ENCODE measurements around the gene HOXA11.
A peak's percentile ranks its signal among the peaks of the same experiment; 100 is the strongest.

HOXA11 gene

GRCh38 chr7:27185013-27185853, at the start of gene HOXA11:
HOXA11 (minus strand) TSS chr7:27185232; CDS start chr7:27185144, 88 bp downstream.
- no peak for DNase-seq (ENCODE audit: low read depth)

- no peak for DNase-seq (ENCODE audit: low read depth)
Measured at GRCh38 chr7:27229448-27229847, 44.4 kb upstream of the HOXA11 start.

GRCh38 chr7:27224983-27225934, 40.2 kb upstream of the HOXA11 start:
- no peak for DNase-seq (ENCODE audit: low read depth)

GRCh38 chr7:27223941-27224575, 39.0 kb upstream of the HOXA11 start:
- no peak for DNase-seq (ENCODE audit: low read depth)

- DNase-seq (ENCODE audit: low read depth): no peak
Measured at GRCh38 chr7:27221201-27221797, 36.3 kb upstream of the HOXA11 start.

GRCh38 chr7:27220440-27220955, 35.5 kb upstream of the HOXA11 start:
- no peak for DNase-seq (ENCODE audit: low read depth)

- DNase-seq (ENCODE audit: low read depth): no peak
Measured at GRCh38 chr7:27219821-27220220, 34.8 kb upstream of the HOXA11 start.

GRCh38 chr7:27217951-27218350, 32.9 kb upstream of the HOXA11 start:
- no peak for DNase-seq (ENCODE audit: low read depth)

- DNase-seq (ENCODE audit: low read depth): no peak
Measured at GRCh38 chr7:27215356-27215755, 30.3 kb upstream of the HOXA11 start.

- no peak for DNase-seq (ENCODE audit: low read depth)
Measured at GRCh38 chr7:27214239-27214950, 29.4 kb upstream of the HOXA11 start.

GRCh38 chr7:27213433-27214238, 28.6 kb upstream of the HOXA11 start:
- no peak for DNase-seq (ENCODE audit: low read depth)

GRCh38 chr7:27212497-27213432, 27.7 kb upstream of the HOXA11 start:
- no peak for DNase-seq (ENCODE audit: low read depth)

- no peak for DNase-seq (ENCODE audit: low read depth)
Measured at GRCh38 chr7:27211764-27212204, 26.8 kb upstream of the HOXA11 start.

GRCh38 chr7:27211084-27211446, 26.0 kb upstream of the HOXA11 start:
- DNase-seq (ENCODE audit: low read depth): no peak

- peak; percentile 5 for DNase-seq (ENCODE audit: low read depth)
Measured at GRCh38 chr7:27210441-27211083, 25.5 kb upstream of the HOXA11 start.

- no peak for DNase-seq (ENCODE audit: low read depth)
Measured at GRCh38 chr7:27209933-27210440, 25.0 kb upstream of the HOXA11 start.

- DNase-seq (ENCODE audit: low read depth): no peak
Measured at GRCh38 chr7:27208998-27209397, 24.0 kb upstream of the HOXA11 start.

- no peak for DNase-seq (ENCODE audit: low read depth)
Measured at GRCh38 chr7:27207348-27207985, 22.4 kb upstream of the HOXA11 start.
